ENCODE data around the gene RS1. TPM values are rescaled to one million over a fixed set of nuclear protein-coding genes. Genes with fewer than 3 reads are reported as not detected.

Gene RS1
- total and polyA plus RNA-seq, 9 of the 15 experiments (the other 6 are each of a cell fraction or from before 2014, with no cell fraction given) = not detected

GRCh38 chrX:18677161-18677869 is 5.4 kb upstream of the RS1 start:
- ChIA-PET POLR2A (interaction anchor here (1.0 to 1.2 kb wide), 2 partner anchors 16 to 282 kb away, joined by 3 to 5 read pairs; no protein-coding TSS in a partner anchor), CTCF (ENCODE audit: low intra/inter-chr PET ratio) (no interaction called here)
- in situ Hi-C loops (cut with MboI) (no loop called here), intact Hi-C loops (cut with micrococcal nuclease) (no loop called here)
- no peaks in the 10 kb centered on the region for H3K9me3 ChIP-seq (replicated peaks; ENCODE audit: control insufficient read depth, insufficient read depth, low read depth, low read length)
- DNase-seq (ENCODE audit: extremely low read depth in 1 of 4, low spot score in 3 of 4) = peak; percentile 11 to 18 (median 13)
- H3K79me2 ChIP-seq (ENCODE audit: control insufficient read depth, insufficient read depth, low read length) = no peaks in the 10 kb centered on the region
- peaks cover 0 to 6% of the 10 kb centered on the region in 2 experiments; a peak in 1 of 5 replicates for H3K27me3 ChIP-seq (ENCODE audit: control insufficient read depth in 2 of 2, insufficient read depth in 2 of 2, low read length in 2 of 2)
- peak; percentile 49 for FAIRE-seq
- no peak overlapping the region for H3K27ac ChIP-seq (ENCODE audit: extremely low read depth, low read depth, low read length)
- WGBS (ENCODE audit: insufficient coverage, low coverage, missing lambda C conversion rate) = under 1% methylated on average over 11 of the region's 17 CpGs
- no peak overlapping the region for H3K4me2 ChIP-seq (ENCODE audit: insufficient read depth, low read length)
- no peaks in the 10 kb centered on the region for H4K20me1 ChIP-seq (replicated peaks; ENCODE audit: control insufficient read depth, insufficient read depth, low read length)
- H3K4me3 ChIP-seq = no peak overlapping the region
- no peaks in the 10 kb centered on the region for H3K9me1 ChIP-seq (ENCODE audit: control insufficient read depth, insufficient read depth, low read length)
- no peak for ATAC-seq
- no peak overlapping the region for H2AFZ ChIP-seq (ENCODE audit: low read depth, low read length)
- H3K36me3 ChIP-seq (ENCODE audit: control insufficient read depth, insufficient read depth, low read length) = no peaks in the 10 kb centered on the region
- peaks cover 0 to 10% of the 10 kb centered on the region in 2 experiments; a peak in 3 of 5 replicates for H3K4me1 ChIP-seq (replicated peaks in 1 of 2; ENCODE audit: control insufficient read depth in 2 of 2, insufficient read depth in 2 of 2, low read length in 2 of 2)
- H3K9ac ChIP-seq (ENCODE audit: insufficient read depth in 1 of 2, low read depth in 2 of 2, low read length in 2 of 2) = no peak overlapping the region
- no TSS peak for BruUV-seq (replicated peaks)
- no peak for TF ChIP-seq ELF1 (tag; IDR thresholded peaks at IDR 0.05)
- TF ChIP-seq SOX6 (IDR thresholded peaks at IDR 0.05) = 0 out of 2 replicates have a peak, but pooled peaks have one; percentile 36
- TF ChIP-seq ZNF280A (IDR thresholded peaks at IDR 0.05; ENCODE audit: low read depth, partially characterized antibody) = no peak
- no peak for TF ChIP-seq ZNF695 (CRISPR knock-in tag; IDR thresholded peaks at IDR 0.05)
- TF ChIP-seq WHSC1 (IDR thresholded peaks at IDR 0.05; ENCODE audit: low read length) = no peak
- TF ChIP-seq MED1 (CRISPR knock-in tag; IDR thresholded peaks at IDR 0.05; ENCODE audit: borderline replicate concordance) = no peak
- no peak for TF ChIP-seq GATAD2B (IDR thresholded peaks at IDR 0.05; ENCODE audit: borderline replicate concordance)
- no peak for TF ChIP-seq ATF2 (CRISPR knock-in tag; IDR thresholded peaks at IDR 0.05)
- no peak for TF ChIP-seq ZNF133 (CRISPR knock-in tag; IDR thresholded peaks at IDR 0.05)
- no peak for TF ChIP-seq AFF1 (IDR thresholded peaks at IDR 0.05; ENCODE audit: low read depth in 1 of 2, partially characterized antibody in 2 of 2)
- no peak for TF ChIP-seq XRCC5 (IDR thresholded peaks at IDR 0.05; ENCODE audit: low read depth, low read length)
- TF ChIP-seq KDM1A (IDR thresholded peaks at IDR 0.05) = peak; percentile 78 to 81
- TF ChIP-seq USF1 (CRISPR knock-in tag; IDR thresholded peaks at IDR 0.05) = no peak

Measured in K562 (cell line).